ENCODE data around the gene AKAP9.

- TF ChIP-seq CTCF (IDR thresholded peaks at IDR 0.05) (no peak), POLR2A (IDR thresholded peaks at IDR 0.05) (no peak)
Observed at GRCh38 chr7:92035576-92035975, 94.9 kb downstream of the AKAP9 start.
